NT2/D1 (cell line): ENCODE data around the gene ATP1B1.

ENCODE experiments used
- SUZ12 ChIP-seq: IDR thresholded peaks from 2 replicates; pipeline ENCODE4 v1.6.1; 2011; ENCODE audit not compliant: insufficient read length, insufficient read depth; ENCODE audit errors: extremely low read depth
- ZNF274 ChIP-seq: IDR thresholded peaks from 2 replicates; pipeline ENCODE4 v1.6.1; 2011; ENCODE audit warnings: mild to moderate bottlenecking, low read depth, low read length

- TF ChIP-seq SUZ12 (no peak), ZNF274 (no peak)
Observed at GRCh38 chr1:169070547-169070946, 35.9 kb upstream of the ATP1B1 start.
